Mesendoderm (in vitro differentiated cells): Measurements from ENCODE around the gene KCNT1.

ENCODE experiments used
- DNase-seq: peaks from one replicate; pipeline ENCODE4 v3.0.0; 2013
- H2AK5ac ChIP-seq: 2 replicates; pipeline ENCODE4 v1.6.1; 2013; ENCODE audit warnings: low read length, inconsistent platforms
- H2BK120ac ChIP-seq: 2 replicates; pipeline ENCODE4 v1.6.1; 2013; ENCODE audit warnings: low read depth, mild to moderate bottlenecking, low read length, moderate library complexity, mixed read lengths
- H2BK15ac ChIP-seq: replicated peaks from 2 replicates; pipeline ENCODE4 v1.6.1; 2013; ENCODE audit warnings: low read depth, mild to moderate bottlenecking, moderate library complexity
- H2BK5ac ChIP-seq: 2 replicates; pipeline ENCODE4 v1.6.1; 2013; ENCODE audit warnings: low read length, inconsistent platforms
- H3K18ac ChIP-seq: 2 replicates; pipeline ENCODE4 v1.6.1; 2013; ENCODE audit warnings: mild to moderate bottlenecking, low read length, mixed read lengths
- H3K23ac ChIP-seq: one replicate; pipeline ENCODE4 v1.6.1; 2013; ENCODE audit warnings: low read length
- H3K27ac ChIP-seq: 2 replicates; pipeline ENCODE4 v1.5.1; 2013; ENCODE audit warnings: low read depth, mild to moderate bottlenecking, inconsistent platforms, low read length, moderate library complexity
- H3K27me3 ChIP-seq: 2 replicates; pipeline ENCODE4 v1.6.1; 2013; ENCODE audit warnings: low read length, control low read depth, mild to moderate bottlenecking, inconsistent platforms; ENCODE audit not compliant: insufficient read depth, poor library complexity
- H3K36me3 ChIP-seq: 2 replicates; pipeline ENCODE4 v1.6.1; 2013; ENCODE audit warnings: low read length, inconsistent platforms; ENCODE audit not compliant: control insufficient read depth, insufficient read depth
- H3K4ac ChIP-seq: one replicate; pipeline ENCODE4 v1.6.1; 2013; ENCODE audit warnings: low read depth, mild to moderate bottlenecking, low read length, moderate library complexity
- H3K4me1 ChIP-seq: 2 replicates; pipeline ENCODE4 v1.6.1; 2013; ENCODE audit warnings: low read depth, low read length, inconsistent platforms; ENCODE audit not compliant: control insufficient read depth
- H3K4me2 ChIP-seq: 2 replicates; pipeline ENCODE4 v1.6.1; 2013; ENCODE audit warnings: low read length
- H3K4me3 ChIP-seq: 2 replicates; pipeline ENCODE4 v1.5.1; 2013; ENCODE audit warnings: mild to moderate bottlenecking, low read length
- H3K56ac ChIP-seq: one replicate; pipeline ENCODE4 v1.6.1; 2013; ENCODE audit warnings: low read length
- H3K79me1 ChIP-seq: 2 replicates; pipeline ENCODE4 v1.6.1; 2013; ENCODE audit warnings: low read length, inconsistent platforms
- H3K79me2 ChIP-seq: 2 replicates; pipeline ENCODE4 v1.6.1; 2013; ENCODE audit warnings: mild to moderate bottlenecking, low read length; ENCODE audit not compliant: control insufficient read depth, insufficient read depth
- H3K9ac ChIP-seq: 2 replicates; pipeline ENCODE4 v1.6.1; 2013; ENCODE audit warnings: low read length, inconsistent platforms
- H4K5ac ChIP-seq: one replicate; pipeline ENCODE4 v1.6.1; 2013; ENCODE audit warnings: low read length
- H4K8ac ChIP-seq: one replicate; pipeline ENCODE4 v1.6.1; 2013; ENCODE audit warnings: low read depth, mild to moderate bottlenecking, control low read depth, low read length, moderate library complexity
- WGBS: extraction: QIAGEN DNeasy Blood & Tissue Kit; methylation state at CpG from one replicate; pipeline ENCODE4 v1.1.7; 2013; ENCODE audit warnings: low lambda C conversion rate, missing lambda C conversion rate; ENCODE audit not compliant: insufficient coverage; ENCODE audit errors: extremely low coverage; 5-methylcytosine and 5-hydroxymethylcytosine counted together

KCNT1 gene

GRCh38 chr9:135766707-135767106 lies 64.7 kb downstream of the KCNT1 start:
- H3K27ac ChIP-seq = no peak overlapping the region

GRCh38 chr9:135768516-135769218 lies 66.7 kb downstream of the KCNT1 start:
- Histone ChIP-seq H2BK120ac (no peak overlapping the region), H2BK5ac (no peak overlapping the region), H3K4me1 (no peaks in the 10 kb centered on the region), H3K79me2 (no peaks in the 10 kb centered on the region), H4K5ac (no peak overlapping the region), H3K9ac (no peak overlapping the region), H3K56ac (no peak overlapping the region), H3K36me3 (no peaks in the 10 kb centered on the region), H3K4me2 (no peak overlapping the region), H3K27ac (no peak overlapping the region), H4K8ac (no peak overlapping the region), H2BK15ac (no peak overlapping the region), H3K18ac (no peak overlapping the region), H3K79me1 (no peaks in the 10 kb centered on the region), H2AK5ac (no peak overlapping the region), H3K27me3 (no peaks in the 10 kb centered on the region), H3K4ac (no peak overlapping the region), H3K4me3 (no peak overlapping the region), H3K23ac (no peak overlapping the region)
- WGBS = no CpG with 5 or more reads among the region's 43 CpGs
- DNase-seq = no peak

More at GRCh38 chr9:135766707-135767106, 64.7 kb downstream of the KCNT1 start:
- Histone ChIP-seq H3K23ac (no peak overlapping the region), H2BK120ac (no peak overlapping the region), H3K4me1 (no peaks in the 10 kb centered on the region), H2BK15ac (no peak overlapping the region), H3K79me2 (no peaks in the 10 kb centered on the region), H4K8ac (no peak overlapping the region), H3K36me3 (no peaks in the 10 kb centered on the region), H3K18ac (no peak overlapping the region), H3K56ac (no peak overlapping the region), H3K4me3 (no peak overlapping the region), H3K4me2 (no peak overlapping the region), H4K5ac (no peak overlapping the region), H2AK5ac (no peak overlapping the region), H3K27me3 (no peaks in the 10 kb centered on the region), H3K4ac (no peak overlapping the region), H2BK5ac (no peak overlapping the region), H3K9ac (no peak overlapping the region), H3K79me1 (no peaks in the 10 kb centered on the region)
- WGBS = no CpG with 5 or more reads among the region's 4 CpGs
- DNase-seq = no peak

- Histone ChIP-seq H3K18ac (no peak overlapping the region), H2BK120ac (no peak overlapping the region), H2AK5ac (no peak overlapping the region), H4K5ac (no peak overlapping the region), H3K23ac (no peak overlapping the region), H3K56ac (no peak overlapping the region), H3K4ac (no peak overlapping the region), H3K36me3 (no peaks in the 10 kb centered on the region), H3K79me2 (no peaks in the 10 kb centered on the region), H3K79me1 (no peaks in the 10 kb centered on the region), H3K4me3 (no peak overlapping the region), H2BK15ac (no peak overlapping the region), H2BK5ac (no peak overlapping the region), H3K27ac (no peak overlapping the region), H3K4me2 (no peak overlapping the region), H4K8ac (no peak overlapping the region), H3K9ac (no peak overlapping the region), H3K4me1 (no peaks in the 10 kb centered on the region), H3K27me3 (no peaks in the 10 kb centered on the region)
- DNase-seq = no peak
- no CpG with 5 or more reads among the region's 32 CpGs for WGBS
Measured at GRCh38 chr9:135769489-135770202, 67.7 kb downstream of the KCNT1 start.

GRCh38 chr9:135770203-135770535 lies 68.2 kb downstream of the KCNT1 start:
- H2BK120ac ChIP-seq = no peak overlapping the region
- H3K4me1 ChIP-seq = no peaks in the 10 kb centered on the region
- H3K79me1 ChIP-seq = no peaks in the 10 kb centered on the region
- no peaks in the 10 kb centered on the region for H3K27me3 ChIP-seq
- H3K4ac ChIP-seq = no peak overlapping the region
- no peak overlapping the region for H3K56ac ChIP-seq
- H2AK5ac ChIP-seq = no peak overlapping the region
- no peak overlapping the region for H2BK5ac ChIP-seq
- H3K9ac ChIP-seq = no peak overlapping the region
- H2BK15ac ChIP-seq = no peak overlapping the region
- no peak overlapping the region for H4K5ac ChIP-seq
- no peaks in the 10 kb centered on the region for H3K36me3 ChIP-seq
- H3K4me3 ChIP-seq = no peak overlapping the region
- H3K18ac ChIP-seq = no peak overlapping the region
- no peak overlapping the region for H3K4me2 ChIP-seq
- no CpG with 5 or more reads among the region's 19 CpGs for WGBS
- no peaks in the 10 kb centered on the region for H3K79me2 ChIP-seq
- H3K23ac ChIP-seq = no peak overlapping the region
- no peak overlapping the region for H4K8ac ChIP-seq
- H3K27ac ChIP-seq = no peak overlapping the region
- no peak for DNase-seq

GRCh38 chr9:135770771-135771170 lies 68.8 kb downstream of the KCNT1 start:
- Histone ChIP-seq H3K4me1 (no peaks in the 10 kb centered on the region), H4K5ac (no peak overlapping the region), H3K56ac (no peak overlapping the region), H3K4me2 (no peak overlapping the region), H3K79me2 (no peaks in the 10 kb centered on the region), H3K23ac (no peak overlapping the region), H3K4me3 (no peak overlapping the region), H2BK5ac (no peak overlapping the region), H4K8ac (no peak overlapping the region), H3K79me1 (no peaks in the 10 kb centered on the region), H3K36me3 (no peaks in the 10 kb centered on the region), H3K18ac (no peak overlapping the region), H3K9ac (no peak overlapping the region), H3K27me3 (no peaks in the 10 kb centered on the region), H2BK15ac (no peak overlapping the region), H2BK120ac (no peak overlapping the region), H3K4ac (no peak overlapping the region), H2AK5ac (no peak overlapping the region), H3K27ac (no peak overlapping the region)
- no peak for DNase-seq
- WGBS = no CpG with 5 or more reads among the region's 26 CpGs
